OCI-LY3 (cell line): Measurements from ENCODE around the gene IRF5.

Source experiments
- CTCF ChIP-seq: fragments of 200-600, 300-600 bp; sonication (generic); IDR thresholded peaks from 2 replicates; pipeline ENCODE4 v1.5.1; 2014; ENCODE audit warnings: antibody characterized with exemption, low read length, low read depth
- EZH2phosphoT487 ChIP-seq: fragments of 200-600 bp; shearing (Covaris generic); IDR thresholded peaks from 2 replicates; pipeline ENCODE4 v1.6.1; 2018; ENCODE audit warnings: antibody characterized with exemption, mixed run types, low read depth

GRCh38 chr7:128933180-128933891 is 4.4 kb upstream of the IRF5 start:
- TF ChIP-seq CTCF (no peak), EZH2phosphoT487 (no peak)
